NCI-H69 (cell line): ENCODE results near the gene SLC25A15.
"Not testable (repeated sequence)": the region's sequence is repeated elsewhere in the genome, so short reads cannot be mapped to it uniquely, and the experiment has no call there.

Source experiments
- DNase-seq: peaks from one replicate; lab custom pipeline; 2025; lab: John Stamatoyannopoulos, UW

SLC25A15 gene

GRCh38 chr13:40781717-40782116, 7.7 kb upstream of the SLC25A15 start:
- DNase-seq: no peak

GRCh38 chr13:40782971-40783370, 6.4 kb upstream of the SLC25A15 start:
- not testable (repeated sequence) for DNase-seq

- DNase-seq: no peak
Measured at GRCh38 chr13:40784540-40784939, 4.9 kb upstream of the SLC25A15 start.

GRCh38 chr13:40786568-40786996, 2.8 kb upstream of the SLC25A15 start:
- no peak for DNase-seq

- no peak for DNase-seq
Measured at GRCh38 chr13:40787062-40787461, 2.3 kb upstream of the SLC25A15 start.

GRCh38 chr13:40788540-40789274, 704 bp upstream of the SLC25A15 start:
- not testable (repeated sequence) for DNase-seq

GRCh38 chr13:40790154-40790616, 774 bp downstream of the SLC25A15 start:
- peak; percentile 40 for DNase-seq

- no peak for DNase-seq
Measured at GRCh38 chr13:40792284-40793051, 3.1 kb downstream of the SLC25A15 start.

- DNase-seq: no peak
Measured at GRCh38 chr13:40793339-40793738, 3.9 kb downstream of the SLC25A15 start.

GRCh38 chr13:40794414-40795368, 5.3 kb downstream of the SLC25A15 start:
- no peak for DNase-seq

- no peak for DNase-seq
Measured at GRCh38 chr13:40796649-40797048, 7.2 kb downstream of the SLC25A15 start.

- DNase-seq: no peak
Measured at GRCh38 chr13:40798380-40798779, 9.0 kb downstream of the SLC25A15 start.

GRCh38 chr13:40799508-40799907, 10.1 kb downstream of the SLC25A15 start:
- DNase-seq: no peak

GRCh38 chr13:40800559-40800958, 11.1 kb downstream of the SLC25A15 start:
- DNase-seq: no peak

- no peak for DNase-seq
Measured at GRCh38 chr13:40801255-40802217, 12.1 kb downstream of the SLC25A15 start.

- no peak for DNase-seq
Measured at GRCh38 chr13:40803316-40803715, 13.9 kb downstream of the SLC25A15 start.

GRCh38 chr13:40806241-40806640, 16.8 kb downstream of the SLC25A15 start:
- DNase-seq: no peak

- DNase-seq: no peak
Measured at GRCh38 chr13:40809471-40809870, 20.1 kb downstream of the SLC25A15 start.

GRCh38 chr13:40812102-40812501, 22.7 kb downstream of the SLC25A15 start:
- DNase-seq: no peak

- DNase-seq: no peak
Measured at GRCh38 chr13:40812724-40813445, 23.5 kb downstream of the SLC25A15 start.
